B cell (primary cell): ENCODE measurements around the gene FABP6. TPM values are rescaled to one million over a fixed set of nuclear protein-coding genes. Genes with fewer than 3 reads are reported as not detected.

Experiments
- ATAC-seq: fragments of 200-7000 bp; cut with Tn5 transposase; one replicate; pipeline ENCODE4 v1.10.0; 2021; ENCODE audit warnings: low read depth, mild to moderate bottlenecking, moderate number of reproducible peaks, moderate library complexity
- CTCF ChIA-PET: fragments of 350-600 bp; sonication (Branson Sonifier 250); formaldehyde crosslinking; loops from one replicate; lab custom pipeline; 2021; ENCODE audit warnings: antibody characterized with exemption, inconsistent platforms; lab: Charles Lee
- POLR2A ChIA-PET: fragments of 350-600 bp; sonication (Branson Sonifier 250); formaldehyde crosslinking; loops from one replicate; lab custom pipeline; 2021; ENCODE audit warnings: antibody characterized with exemption; lab: Charles Lee
- DNase-seq: peaks from one replicate; pipeline ENCODE4 v3.0.0; 2013
- H2AFZ ChIP-seq: 2 replicates; pipeline ENCODE4 v1.6.1; 2012; ENCODE audit warnings: mild to moderate bottlenecking, low read depth, low read length; ENCODE audit not compliant: insufficient read depth, poor library complexity, severe bottlenecking
- H3K27ac ChIP-seq, 2 donors: 1 replicate in 1 of 2; 2 replicates in 1 of 2; pipeline ENCODE4 v1.5.1; 2012 to 2013; ENCODE audit warnings: low read length in 2 of 2, mild to moderate bottlenecking in 2 of 2, moderate library complexity in 1 of 2
- H3K27me3 ChIP-seq, 4 experiments: fragments of 200-600 bp in 1 of 4; sonication (generic) in 1 of 4; replicated peaks in 1 of 4; 1 replicate in 2 of 4; 2 replicates in 2 of 4; pipeline versions ENCODE4 v1.6.1 to v1.7.0; 2013 to 2016; ENCODE audit warnings: low read length in 3 of 4, mild to moderate bottlenecking in 2 of 4, mixed read lengths in 1 of 4, moderate library complexity in 1 of 4; ENCODE audit not compliant: insufficient read depth in 4 of 4, control insufficient read depth in 3 of 4; ENCODE audit errors: control extremely low read depth in 1 of 4
- H3K36me3 ChIP-seq, 2 experiments: replicated peaks in 1 of 2; 1 replicate in 1 of 2; 2 replicates in 1 of 2; pipeline versions ENCODE4 v1.6.1 to v1.7.1; 2013; ENCODE audit warnings: low read length in 1 of 2; ENCODE audit not compliant: insufficient read depth in 2 of 2, control insufficient read depth in 1 of 2; ENCODE audit errors: control extremely low read depth in 1 of 2, extremely low read depth in 1 of 2
- H3K4me1 ChIP-seq, 2 donors: fragments of 200-600 bp in 1 of 2; sonication (generic) in 1 of 2; 1 replicate in 1 of 2; 2 replicates in 1 of 2; pipeline versions ENCODE4 v1.5.1 to v1.6.1; 2013 to 2017; ENCODE audit warnings: low read length in 2 of 2; ENCODE audit not compliant: control insufficient read depth in 2 of 2, insufficient read depth in 2 of 2
- H3K4me2 ChIP-seq: replicated peaks from 2 replicates; pipeline ENCODE3; 2012; ENCODE audit warnings: mild to moderate bottlenecking, low read depth, low read length; ENCODE audit not compliant: poor library complexity, severe bottlenecking
- H3K4me3 ChIP-seq, 5 experiments: fragments of 200-600 bp in 1 of 5; sonication (generic) in 1 of 5; 1 replicate in 3 of 5; 2 replicates in 2 of 5; pipeline versions ENCODE4 v1.5.1 to v1.7.0; 2011 to 2016; ENCODE audit warnings: low read length in 4 of 5, mild to moderate bottlenecking in 4 of 5, low read depth in 2 of 5, control low read depth in 1 of 5, moderate library complexity in 1 of 5; ENCODE audit not compliant: insufficient read depth in 1 of 5; ENCODE audit errors: control extremely low read depth in 1 of 5, extremely low read depth in 1 of 5
- H3K79me2 ChIP-seq: fragments of 200-600 bp; sonication (generic); one replicate; pipeline ENCODE4 v1.6.0; 2016; ENCODE audit warnings: low read length; ENCODE audit not compliant: control insufficient read depth, insufficient read depth
- H3K9ac ChIP-seq: fragments of 200-600 bp; sonication (generic); 2 replicates; pipeline ENCODE4 v1.6.1; 2017; ENCODE audit warnings: mild to moderate bottlenecking, low read length, moderate library complexity
- H3K9me3 ChIP-seq, 3 donors: one replicate each; pipeline versions ENCODE4 v1.6.1 to v1.7.1; 2013; ENCODE audit warnings: low read length in 2 of 3; ENCODE audit not compliant: control insufficient read depth in 2 of 3, insufficient read depth in 1 of 3; ENCODE audit errors: control extremely low read depth in 1 of 3
- H4K20me1 ChIP-seq: 2 replicates; pipeline ENCODE4 v1.6.0; 2012; ENCODE audit warnings: mild to moderate bottlenecking, low read length; ENCODE audit not compliant: insufficient read depth, control insufficient read depth, poor library complexity, severe bottlenecking
- H3K27ac Mint-ChIP-seq: one replicate; pipeline ENCODE4 v1.8.0; 2021; ENCODE audit warnings: mixed read lengths
- H3K27me3 Mint-ChIP-seq: one replicate; pipeline ENCODE4 v1.8.0; 2021; ENCODE audit warnings: mixed read lengths
- H3K4me1 Mint-ChIP-seq: one replicate; pipeline ENCODE4 v1.8.0; 2021; ENCODE audit warnings: mixed read lengths
- H3K4me3 Mint-ChIP-seq: one replicate; pipeline ENCODE4 v1.8.0; 2021; ENCODE audit warnings: mixed read lengths
- H3K9me3 Mint-ChIP-seq: one replicate; pipeline ENCODE4 v1.8.0; 2022; ENCODE audit warnings: mixed read lengths; ENCODE audit not compliant: insufficient read depth
- EZH2 ChIP-seq: IDR thresholded peaks from 2 replicates; pipeline ENCODE4 v1.6.1; 2012; ENCODE audit warnings: borderline replicate concordance, low read depth, mild to moderate bottlenecking, moderate library complexity, low read length; ENCODE audit not compliant: insufficient read depth, poor library complexity, severe bottlenecking
- WGBS: methylation state at CpG from one replicate; pipeline ENCODE4 v1.1.5; 2013; ENCODE audit warnings: missing lambda C conversion rate; ENCODE audit not compliant: insufficient coverage; 5-methylcytosine and 5-hydroxymethylcytosine counted together
- intact Hi-C: fragments of 100-400 bp; cut with micrococcal nuclease; formaldehyde crosslinking; loops from one replicate; pipeline ENCODE4 v1.10.0; 2022
- polyA plus RNA-seq: library from polyadenylated mRNA; depleted of rRNA; stranded (reverse); fragments of >200 nt; gene quantifications from 2 replicates; pipeline ENCODE4 v1.2.3, GENCODE V29; 2012
- total RNA-seq, 2 donors: library from RNA; stranded (reverse); fragments of 120-200 nt in 1 of 2; gene quantifications; 1 replicate in 1 of 2; 2 replicates in 1 of 2; pipeline versions ENCODE4 v1.2.3 to v1.2.4, GENCODE V29; 2013 to 2022
- TF ChIP-seq, protein P1 (sequence below): fragments of 200-600 bp; IDR thresholded peaks from one replicate; pipeline ENCODE4 v1.8.0; 2022; ENCODE audit warnings: antibody characterized with exemption, mild to moderate bottlenecking

The FABP6 gene
- total and polyA plus RNA-seq, 2 donors (not counting 1 experiment from before 2014, with no cell fraction given), result not detected

DNA sequence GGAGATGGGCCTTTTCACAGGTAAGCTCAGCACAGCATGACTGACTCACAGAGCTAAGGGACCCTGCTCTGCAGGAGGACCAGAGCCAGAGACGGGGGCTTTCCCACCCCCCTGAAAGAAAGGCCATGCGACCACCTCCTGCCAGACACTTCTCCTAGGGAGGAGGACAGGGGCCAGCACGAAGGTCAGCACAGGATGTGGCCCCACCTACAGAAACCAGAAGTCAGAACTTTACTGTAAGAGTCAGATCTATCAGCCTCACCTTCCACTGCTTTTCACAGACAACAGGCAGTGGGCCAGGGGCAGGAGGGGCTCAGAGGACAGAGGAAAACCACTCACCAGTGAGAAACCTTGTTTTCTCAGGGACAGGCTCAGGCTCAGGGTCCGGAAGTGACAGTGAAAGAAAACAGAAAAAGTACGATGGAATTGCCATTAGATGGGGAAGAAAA, 45.2 kb downstream of the FABP6 start:
- H3K9ac ChIP-seq, result no peak overlapping the region
- no peak for ATAC-seq
- intact Hi-C loops, result no loop called here
- no peaks in the 10 kb centered on the region for H3K79me2 ChIP-seq
- Mint-ChIP-seq H3K9me3 (no peaks in the 10 kb centered on the region), H3K27ac (no peak overlapping the region), H3K4me1 (peaks cover 9% of the 10 kb centered on the region), H3K27me3 (peaks cover 9% of the 10 kb centered on the region), H3K4me3 (no peak overlapping the region)
- no peak overlapping the region for H3K27ac ChIP-seq
- no peaks in the 10 kb centered on the region for H3K27me3 ChIP-seq
- H2AFZ ChIP-seq, result no peak overlapping the region
- peaks cover 11 to 13% of the 10 kb centered on the region in 2 donors for H3K4me1 ChIP-seq
- ChIA-PET CTCF (no interaction called here), POLR2A (no interaction called here)
- 67% methylated on average over 5 of the region's 5 CpGs for WGBS
- no peaks in the 10 kb centered on the region for H3K9me3 ChIP-seq
- TF ChIP-seq, protein P1, sequence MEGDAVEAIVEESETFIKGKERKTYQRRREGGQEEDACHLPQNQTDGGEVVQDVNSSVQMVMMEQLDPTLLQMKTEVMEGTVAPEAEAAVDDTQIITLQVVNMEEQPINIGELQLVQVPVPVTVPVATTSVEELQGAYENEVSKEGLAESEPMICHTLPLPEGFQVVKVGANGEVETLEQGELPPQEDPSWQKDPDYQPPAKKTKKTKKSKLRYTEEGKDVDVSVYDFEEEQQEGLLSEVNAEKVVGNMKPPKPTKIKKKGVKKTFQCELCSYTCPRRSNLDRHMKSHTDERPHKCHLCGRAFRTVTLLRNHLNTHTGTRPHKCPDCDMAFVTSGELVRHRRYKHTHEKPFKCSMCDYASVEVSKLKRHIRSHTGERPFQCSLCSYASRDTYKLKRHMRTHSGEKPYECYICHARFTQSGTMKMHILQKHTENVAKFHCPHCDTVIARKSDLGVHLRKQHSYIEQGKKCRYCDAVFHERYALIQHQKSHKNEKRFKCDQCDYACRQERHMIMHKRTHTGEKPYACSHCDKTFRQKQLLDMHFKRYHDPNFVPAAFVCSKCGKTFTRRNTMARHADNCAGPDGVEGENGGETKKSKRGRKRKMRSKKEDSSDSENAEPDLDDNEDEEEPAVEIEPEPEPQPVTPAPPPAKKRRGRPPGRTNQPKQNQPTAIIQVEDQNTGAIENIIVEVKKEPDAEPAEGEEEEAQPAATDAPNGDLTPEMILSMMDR, result no peak
- no peaks in the 10 kb centered on the region for H3K36me3 ChIP-seq
- H3K4me3 ChIP-seq, result no peak overlapping the region
- no peak overlapping the region for H3K4me2 ChIP-seq
- no peak for DNase-seq
- no peaks in the 10 kb centered on the region for H4K20me1 ChIP-seq

DNA sequence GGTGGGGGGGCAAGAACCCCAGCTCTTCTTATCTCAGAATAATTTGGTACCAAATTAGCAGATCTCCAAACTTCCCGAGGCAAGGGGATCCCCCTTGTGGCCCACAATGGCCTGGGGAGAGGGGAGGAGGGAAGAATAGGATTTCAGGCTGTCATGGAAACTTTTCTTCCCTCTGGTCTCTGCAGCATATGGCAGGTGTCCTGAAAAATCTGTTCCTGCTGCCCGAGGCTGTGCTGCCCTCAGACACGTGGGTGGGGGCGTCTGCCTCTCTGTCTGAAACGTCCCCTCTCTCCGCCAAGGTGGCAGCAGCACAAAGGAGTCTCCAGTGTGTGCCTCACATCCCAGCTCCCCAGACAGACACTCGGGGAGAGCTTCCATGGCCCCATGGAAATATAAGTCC, 49.0 kb downstream of the FABP6 start:
- Histone ChIP-seq H3K27me3 (no peaks in the 10 kb centered on the region), H3K27ac (no peak overlapping the region), H3K79me2 (no peaks in the 10 kb centered on the region), H3K9me3 (no peaks in the 10 kb centered on the region), H3K4me3 (no peak overlapping the region), H3K36me3 (no peaks in the 10 kb centered on the region), H3K4me2 (no peak overlapping the region), H3K9ac (no peak overlapping the region), H2AFZ (no peak overlapping the region), H3K4me1 (no peaks in the 10 kb centered on the region), H4K20me1 (no peaks in the 10 kb centered on the region)
- DNase-seq, result no peak
- WGBS, result 84% methylated on average over 6 of the region's 7 CpGs
- no peaks in the 10 kb centered on the region for H3K4me1 Mint-ChIP-seq
- peaks cover 5% of the 10 kb centered on the region for H3K27me3 Mint-ChIP-seq
- CTCF ChIA-PET, result no interaction called here
- ATAC-seq, result no peak
- intact Hi-C loops, result no loop called here
- no peak overlapping the region for H3K4me3 Mint-ChIP-seq
- no peak for TF ChIP-seq EZH2
- TF ChIP-seq, protein P1, result no peak
- POLR2A ChIA-PET, result no interaction called here
- H3K27ac Mint-ChIP-seq, result no peak overlapping the region
- H3K9me3 Mint-ChIP-seq, result no peaks in the 10 kb centered on the region
